Measurements from ENCODE around the gene DRC1.

The DRC1 gene

DNA sequence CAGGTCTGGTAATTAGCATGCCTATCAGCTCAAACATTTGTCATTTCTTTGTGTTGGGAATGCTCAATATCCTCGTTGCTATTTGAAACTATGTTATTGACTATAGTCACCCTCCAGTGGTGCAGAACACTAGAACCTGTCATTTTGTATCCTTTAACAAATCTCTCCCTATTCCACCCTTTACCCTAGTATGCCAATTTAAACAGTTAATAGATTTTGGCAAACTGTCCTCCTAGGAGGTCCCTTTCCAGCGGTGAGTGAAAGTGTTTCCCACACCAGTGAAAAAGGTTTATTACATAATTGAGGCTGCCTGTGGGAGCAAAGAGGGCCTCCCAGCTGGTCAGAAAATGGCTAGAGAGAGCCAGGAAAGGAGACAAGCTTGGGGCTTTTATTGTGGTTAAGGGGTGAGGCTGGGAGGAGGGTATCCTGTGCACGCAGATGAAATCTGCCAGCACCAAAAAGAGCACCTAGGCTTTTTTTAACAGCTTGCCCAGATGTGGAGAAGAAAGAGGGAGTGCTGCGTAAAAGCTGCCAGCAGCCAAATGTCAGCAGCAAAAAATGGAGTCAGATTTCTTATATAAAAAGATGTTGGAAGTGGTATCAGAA lies 1.8 kb upstream of the DRC1 start:
- no peak overlapping the region for H3K4me3 ChIP-seq (ENCODE audit: low read depth, low read length)
- peak; percentile 9 for DNase-seq (ENCODE audit: low read depth)
- TF ChIP-seq, protein P1, sequence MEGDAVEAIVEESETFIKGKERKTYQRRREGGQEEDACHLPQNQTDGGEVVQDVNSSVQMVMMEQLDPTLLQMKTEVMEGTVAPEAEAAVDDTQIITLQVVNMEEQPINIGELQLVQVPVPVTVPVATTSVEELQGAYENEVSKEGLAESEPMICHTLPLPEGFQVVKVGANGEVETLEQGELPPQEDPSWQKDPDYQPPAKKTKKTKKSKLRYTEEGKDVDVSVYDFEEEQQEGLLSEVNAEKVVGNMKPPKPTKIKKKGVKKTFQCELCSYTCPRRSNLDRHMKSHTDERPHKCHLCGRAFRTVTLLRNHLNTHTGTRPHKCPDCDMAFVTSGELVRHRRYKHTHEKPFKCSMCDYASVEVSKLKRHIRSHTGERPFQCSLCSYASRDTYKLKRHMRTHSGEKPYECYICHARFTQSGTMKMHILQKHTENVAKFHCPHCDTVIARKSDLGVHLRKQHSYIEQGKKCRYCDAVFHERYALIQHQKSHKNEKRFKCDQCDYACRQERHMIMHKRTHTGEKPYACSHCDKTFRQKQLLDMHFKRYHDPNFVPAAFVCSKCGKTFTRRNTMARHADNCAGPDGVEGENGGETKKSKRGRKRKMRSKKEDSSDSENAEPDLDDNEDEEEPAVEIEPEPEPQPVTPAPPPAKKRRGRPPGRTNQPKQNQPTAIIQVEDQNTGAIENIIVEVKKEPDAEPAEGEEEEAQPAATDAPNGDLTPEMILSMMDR (IDR thresholded peaks at IDR 0.05; ENCODE audit: insufficient read depth, low read depth, low read length, missing control alignments), result no peak

DNA sequence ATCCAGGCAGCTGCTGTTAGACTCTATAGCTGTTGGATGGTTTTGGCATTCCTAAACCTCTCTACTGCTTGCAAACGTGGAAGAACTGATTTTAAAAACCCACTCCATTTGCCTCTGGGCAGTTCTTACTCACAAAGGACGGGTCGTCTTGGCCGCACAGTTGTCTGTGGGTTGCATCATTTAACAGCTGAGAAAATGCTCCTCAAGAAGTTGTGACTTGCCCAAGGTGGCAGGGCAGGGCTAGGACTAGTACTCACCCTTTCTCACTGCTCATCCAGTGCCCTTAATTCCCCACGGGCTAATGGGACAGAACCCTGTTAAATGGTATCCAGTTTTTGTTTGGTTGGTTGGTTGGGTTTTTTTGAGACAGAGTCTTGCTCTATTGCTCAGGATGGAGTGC lies 997 bp upstream of the DRC1 start:
- H3K4me3 ChIP-seq (ENCODE audit: low read depth, low read length), result no peak overlapping the region
- DNase-seq (ENCODE audit: low read depth), result no peak
- TF ChIP-seq, protein P1 (IDR thresholded peaks at IDR 0.05; ENCODE audit: insufficient read depth, low read depth, low read length, missing control alignments), result no peak

DNA sequence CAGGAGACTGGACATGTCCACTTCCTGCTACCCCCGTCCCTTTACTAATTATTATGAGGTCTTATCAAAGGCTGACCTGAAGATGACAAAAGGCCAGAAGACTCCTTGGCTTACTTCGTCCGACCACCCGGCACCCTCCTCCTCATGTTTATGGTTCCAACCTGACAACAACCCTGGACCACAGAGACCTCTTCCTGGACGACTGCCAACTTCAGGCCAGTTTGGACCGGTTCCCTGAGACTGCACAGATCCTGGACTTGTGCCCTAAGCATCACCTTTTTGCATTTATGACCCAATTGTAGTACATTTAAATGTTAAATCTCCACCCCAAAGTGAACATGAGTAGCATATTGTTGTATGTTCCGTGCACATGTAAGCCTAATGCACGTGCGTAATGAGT lies 5.8 kb downstream of the DRC1 start:
- TF ChIP-seq, protein P1 (IDR thresholded peaks at IDR 0.05; ENCODE audit: insufficient read depth, low read depth, low read length, missing control alignments), result no peak
- no peak for DNase-seq (ENCODE audit: low read depth)
- H3K4me3 ChIP-seq (ENCODE audit: low read depth, low read length), result no peak overlapping the region

DNA sequence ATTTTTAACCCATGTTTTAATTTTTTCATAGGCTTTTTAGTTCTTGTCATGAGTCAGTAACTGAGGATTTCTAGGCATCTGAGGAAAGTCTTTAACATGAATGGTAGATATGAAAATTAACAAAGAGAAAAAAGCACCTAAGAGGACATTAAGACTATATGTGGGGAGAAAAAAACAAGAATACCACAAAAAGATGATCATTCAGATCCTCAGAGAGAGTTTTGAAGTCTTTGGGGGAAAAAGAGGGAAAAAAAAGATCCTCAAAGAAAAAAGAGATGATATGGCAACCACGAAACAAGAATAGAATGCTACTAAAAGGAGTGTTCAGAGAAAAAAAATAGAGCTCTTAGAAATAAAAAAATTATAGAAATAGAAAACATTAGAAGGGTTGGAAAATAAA lies 8.1 kb downstream of the DRC1 start:
- H3K4me3 ChIP-seq (ENCODE audit: low read depth, low read length), result no peak overlapping the region
- TF ChIP-seq, protein P1 (IDR thresholded peaks at IDR 0.05; ENCODE audit: insufficient read depth, low read depth, low read length, missing control alignments), result no peak
- DNase-seq (ENCODE audit: low read depth), result no peak

DNA sequence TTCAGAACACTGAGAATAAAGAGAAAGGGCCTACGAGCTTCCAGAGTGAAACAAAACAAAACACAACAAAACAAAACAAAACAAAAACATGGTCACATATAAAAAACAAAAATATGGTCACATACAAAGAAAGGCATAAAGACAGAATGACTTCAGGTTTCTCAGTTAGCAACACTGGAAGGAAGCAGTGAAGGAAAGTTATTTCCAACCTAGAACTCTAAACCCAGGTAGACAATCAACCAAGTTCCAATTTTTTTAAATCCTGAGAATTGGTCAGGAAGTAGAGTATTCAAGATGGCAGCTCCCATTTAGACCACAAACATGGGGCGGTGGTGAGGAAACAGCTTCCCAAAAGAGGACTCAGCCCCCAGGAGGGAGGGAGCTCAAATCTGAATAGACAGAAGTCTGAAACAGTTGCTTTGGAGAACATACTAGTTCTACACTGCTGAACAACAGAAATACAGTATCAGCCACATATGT lies 9.1 kb downstream of the DRC1 start:
- no peak overlapping the region for H3K4me3 ChIP-seq (ENCODE audit: low read depth, low read length)
- DNase-seq (ENCODE audit: low read depth), result no peak
- TF ChIP-seq, protein P1 (IDR thresholded peaks at IDR 0.05; ENCODE audit: insufficient read depth, low read depth, low read length, missing control alignments), result no peak

DNA sequence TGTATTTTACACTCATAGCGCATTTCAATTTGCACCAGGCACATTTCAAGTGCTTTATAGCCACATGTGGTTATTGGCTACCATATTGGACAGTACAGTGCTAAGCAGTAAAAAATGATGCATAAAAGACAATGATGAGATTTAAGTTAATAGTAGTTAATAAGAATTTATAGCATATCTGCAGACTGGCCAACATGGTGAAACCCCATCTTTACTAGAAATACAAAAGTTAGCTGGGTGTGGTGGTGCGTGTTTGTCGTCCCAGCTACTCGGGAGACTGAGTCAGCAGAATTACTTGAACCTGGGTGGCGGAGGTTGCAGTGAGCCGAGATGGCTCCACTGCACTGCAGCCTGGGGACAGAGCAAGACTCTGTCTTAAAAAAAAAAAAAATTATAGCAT lies 9.7 kb downstream of the DRC1 start:
- no peak for DNase-seq (ENCODE audit: low read depth)
- TF ChIP-seq, protein P1 (IDR thresholded peaks at IDR 0.05; ENCODE audit: insufficient read depth, low read depth, low read length, missing control alignments), result no peak
- no peak overlapping the region for H3K4me3 ChIP-seq (ENCODE audit: low read depth, low read length)

DNA sequence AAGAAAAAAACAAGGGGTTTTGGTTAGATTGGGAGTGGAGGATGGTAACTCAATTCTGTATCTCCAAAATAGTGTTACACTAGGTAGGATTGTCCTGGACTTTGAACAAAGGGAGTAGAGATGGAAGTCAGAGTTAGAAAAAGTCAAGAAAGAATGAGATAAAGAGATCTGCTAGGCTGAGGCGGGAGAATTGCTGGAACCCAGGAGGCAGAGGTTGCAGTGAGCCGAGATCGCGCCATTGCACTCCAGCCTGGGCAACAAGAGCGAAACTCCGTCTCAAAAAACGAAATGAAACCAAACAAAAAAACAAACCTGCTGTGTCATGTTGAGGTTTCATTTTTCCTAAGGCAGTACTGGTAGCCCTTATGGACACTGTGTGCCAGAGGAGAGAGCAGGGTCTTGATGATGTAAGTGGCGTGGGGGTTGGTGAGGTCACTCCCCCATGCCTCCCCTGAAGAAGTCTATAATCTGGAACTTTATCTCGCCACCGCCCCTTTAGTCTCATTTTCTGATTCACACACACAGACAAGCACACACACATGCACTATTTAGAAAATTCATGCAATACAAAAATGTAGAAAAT lies 10.5 kb downstream of the DRC1 start:
- TF ChIP-seq, protein P1 (IDR thresholded peaks at IDR 0.05; ENCODE audit: insufficient read depth, low read depth, low read length, missing control alignments), result no peak
- DNase-seq (ENCODE audit: low read depth), result peak; percentile 71

More for the DNA sequence above, 10.5 kb downstream of the DRC1 start:
- peak overlapping the region; percentile 28 for H3K4me3 ChIP-seq (ENCODE audit: low read depth, low read length)
